HG03060 (cell line): ENCODE results near the gene ZNF70.
"Not testable (repeated sequence)": the region's sequence is repeated elsewhere in the genome, so short reads cannot be mapped to it uniquely, and the experiment has no call there.

Source experiments
- ATAC-seq: cut with Tn5 transposase; IDR thresholded peaks from one replicate; pipeline ENCODE4 v1.9.1; 2021; ENCODE audit warnings: low read depth, moderate number of reproducible peaks; ENCODE audit not compliant: unreplicated experiment

ZNF70 gene

GRCh38 chr22:23760056-23760455 is 9.1 kb upstream of the ZNF70 start:
- no peak for ATAC-seq

- no peak for ATAC-seq
Measured at GRCh38 chr22:23759566-23759965, 8.7 kb upstream of the ZNF70 start.

- no peak for ATAC-seq
Measured at GRCh38 chr22:23756891-23757290, 6.0 kb upstream of the ZNF70 start.

GRCh38 chr22:23755711-23756110 is 4.8 kb upstream of the ZNF70 start:
- ATAC-seq, result no peak

GRCh38 chr22:23754980-23755636 is 4.2 kb upstream of the ZNF70 start:
- no peak for ATAC-seq

- no peak for ATAC-seq
Measured at GRCh38 chr22:23754220-23754919, 3.5 kb upstream of the ZNF70 start, which contains the start of gene VPREB3. Gene VPREB3 (minus strand): TSS chr22:23754425. CDS start chr22:23754363, 62 bp downstream.

DNA sequence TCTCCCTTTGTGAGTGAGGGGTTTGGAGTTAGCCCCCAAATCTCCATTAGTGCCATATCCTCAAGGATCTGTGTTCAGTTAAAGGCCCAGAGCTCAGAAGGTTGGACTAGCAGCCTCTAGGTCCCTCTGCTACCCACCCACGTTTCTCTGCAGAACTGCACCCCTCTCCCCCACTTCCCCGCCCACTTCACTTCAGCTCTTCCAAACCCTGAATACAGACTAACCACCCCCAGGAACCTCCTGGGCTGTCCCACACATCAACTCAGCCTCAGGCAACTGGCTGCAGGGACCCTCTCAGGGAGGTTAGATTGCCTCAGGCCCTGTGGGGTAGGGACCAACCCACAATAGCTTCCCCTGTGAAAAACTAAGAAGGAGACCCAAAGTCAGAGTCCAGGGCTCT is 2.5 kb upstream of the ZNF70 start:
- no peak for ATAC-seq

GRCh38 chr22:23752750-23753149 is 1.8 kb upstream of the ZNF70 start:
- ATAC-seq, result no peak

DNA sequence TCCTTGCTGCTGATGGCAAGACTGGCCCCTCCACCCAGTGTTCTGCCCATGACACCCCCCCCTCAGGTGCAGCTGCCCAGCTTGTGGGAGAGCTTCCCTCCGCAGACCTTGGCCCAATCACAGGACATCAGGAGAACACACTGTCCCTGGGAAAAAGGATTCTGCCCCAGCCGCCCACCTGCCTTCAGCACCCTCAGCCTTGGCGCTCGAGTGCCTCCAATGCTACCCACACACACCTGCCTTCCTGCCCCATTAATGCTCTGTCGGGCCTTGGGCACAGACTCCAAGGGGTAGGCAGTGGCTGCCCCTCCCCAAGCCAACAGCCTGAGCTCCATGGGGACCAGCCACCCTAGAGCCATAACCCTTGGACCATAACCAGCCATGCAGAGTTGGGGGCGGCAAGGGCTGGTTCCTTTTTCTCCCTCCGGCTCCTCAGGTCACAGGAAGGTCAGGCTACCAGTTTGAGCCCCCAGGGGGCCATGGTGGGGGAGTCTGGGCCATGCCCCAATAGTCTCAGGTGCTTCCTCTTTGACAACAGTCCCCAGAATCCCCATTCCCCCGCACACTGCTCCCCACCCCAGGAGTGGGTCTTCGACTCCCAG is 1.3 kb upstream of the ZNF70 start:
- no peak for ATAC-seq

- no peak for ATAC-seq
Measured at GRCh38 chr22:23751441-23751996, 607 bp upstream of the ZNF70 start.

DNA sequence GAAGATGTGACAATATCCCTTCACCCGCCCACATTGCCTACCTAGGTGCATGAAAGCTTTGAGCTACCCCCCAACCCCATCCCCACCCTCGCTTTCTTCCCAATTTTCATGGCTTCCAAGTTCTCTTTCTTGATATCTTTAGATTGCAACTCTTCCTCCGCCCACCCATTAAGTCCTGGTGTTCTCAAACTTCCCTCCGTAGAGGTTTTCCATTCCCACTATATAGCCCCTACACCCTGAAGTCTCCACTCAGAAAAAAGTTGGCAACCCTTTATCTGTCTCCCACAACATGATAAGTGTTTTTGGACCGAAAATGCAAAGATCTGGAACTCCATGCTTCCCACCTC is 572 bp downstream of the ZNF70 start:
- no peak for ATAC-seq

- ATAC-seq, result no peak
Measured at GRCh38 chr22:23749841-23750301, 1.0 kb downstream of the ZNF70 start.

DNA sequence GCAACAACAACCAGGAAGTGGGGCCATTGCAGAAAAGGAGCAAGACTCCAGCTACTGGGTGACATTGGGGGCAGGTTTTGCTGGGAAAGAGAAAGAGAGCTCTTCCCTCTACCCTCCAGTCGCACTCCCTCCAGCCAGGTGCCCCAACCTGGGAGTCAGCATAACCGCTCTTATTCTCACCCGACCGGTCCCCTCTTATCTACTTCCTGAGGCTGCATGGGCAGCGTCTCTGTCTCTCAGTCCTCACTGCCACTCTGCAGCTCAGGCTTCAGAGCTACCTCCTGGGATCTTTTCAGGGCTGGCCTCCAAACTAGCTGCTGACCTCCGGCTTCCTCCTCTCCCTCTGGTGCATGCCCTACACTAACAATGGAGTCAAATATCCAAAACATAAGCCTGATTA is 5.1 kb downstream of the ZNF70 start:
- ATAC-seq, result no peak

DNA sequence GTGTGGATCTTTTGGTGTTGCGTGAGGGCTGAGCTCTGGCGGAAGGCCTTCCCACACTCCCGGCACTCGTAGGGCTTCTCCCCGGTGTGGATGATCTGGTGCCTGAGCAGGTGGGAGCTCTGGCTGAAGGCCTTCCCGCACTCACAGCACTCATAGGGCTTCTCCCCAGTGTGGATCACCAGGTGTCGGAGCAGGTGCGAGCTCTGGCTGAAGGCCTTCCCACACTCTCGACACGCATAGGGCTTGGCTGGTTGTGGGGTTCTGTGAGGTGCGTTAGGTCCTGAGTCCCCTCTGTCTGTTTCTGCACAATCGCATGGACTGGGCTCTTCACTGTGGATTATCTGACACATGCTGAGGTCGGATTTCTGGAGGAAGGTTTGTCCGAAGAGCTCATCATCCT is 6.4 kb downstream of the ZNF70 start:
- ATAC-seq, result no peak

- ATAC-seq, result no peak
Measured at GRCh38 chr22:23744001-23744400, 6.9 kb downstream of the ZNF70 start.

DNA sequence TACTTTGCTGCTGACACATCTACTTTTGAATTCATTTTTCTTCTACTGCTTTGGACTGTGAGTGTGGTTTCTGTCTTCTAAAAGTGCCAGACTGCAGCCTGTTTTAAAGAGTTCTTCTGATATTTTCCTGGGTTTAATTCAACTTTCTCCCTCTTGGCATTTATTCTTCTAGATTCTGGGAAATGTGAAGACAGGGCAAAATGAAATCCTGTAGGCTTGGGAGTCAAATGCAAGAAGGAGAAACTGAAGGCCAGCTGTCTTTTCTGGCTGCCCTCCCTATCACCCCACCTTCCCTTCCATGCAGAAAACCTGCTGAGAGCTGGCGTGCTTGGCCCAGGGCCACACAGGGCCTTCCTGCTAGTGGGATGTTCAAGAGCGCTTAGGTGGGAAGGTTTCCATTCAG is 7.6 kb downstream of the ZNF70 start:
- ATAC-seq, result no peak

GRCh38 chr22:23742505-23743264 is 8.2 kb downstream of the ZNF70 start:
- ATAC-seq, result no peak

DNA sequence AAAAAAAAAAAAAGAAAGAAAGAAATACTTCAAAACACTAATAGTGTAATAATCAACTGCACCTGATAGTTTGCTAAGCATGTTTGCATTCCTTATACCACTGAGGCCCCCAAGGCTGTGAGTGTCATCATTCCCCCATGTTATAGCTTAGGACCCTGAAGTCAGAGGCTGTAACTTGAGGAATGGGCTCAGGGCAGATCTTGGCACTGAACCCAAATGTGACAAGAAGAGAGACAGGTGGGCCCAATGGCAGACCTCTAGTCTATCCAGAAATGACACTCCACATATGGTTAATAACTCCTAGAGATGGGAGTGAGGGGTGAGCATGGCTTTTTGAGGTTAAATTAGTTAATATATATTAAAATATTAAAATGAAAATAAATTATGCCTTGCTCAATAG is 13.2 kb downstream of the ZNF70 start:
- no peak for ATAC-seq

- ATAC-seq, result not testable (repeated sequence)
Measured at GRCh38 chr22:23728108-23728507, 22.8 kb downstream of the ZNF70 start.

GRCh38 chr22:23722724-23723123 is 28.2 kb downstream of the ZNF70 start:
- ATAC-seq, result no peak

DNA sequence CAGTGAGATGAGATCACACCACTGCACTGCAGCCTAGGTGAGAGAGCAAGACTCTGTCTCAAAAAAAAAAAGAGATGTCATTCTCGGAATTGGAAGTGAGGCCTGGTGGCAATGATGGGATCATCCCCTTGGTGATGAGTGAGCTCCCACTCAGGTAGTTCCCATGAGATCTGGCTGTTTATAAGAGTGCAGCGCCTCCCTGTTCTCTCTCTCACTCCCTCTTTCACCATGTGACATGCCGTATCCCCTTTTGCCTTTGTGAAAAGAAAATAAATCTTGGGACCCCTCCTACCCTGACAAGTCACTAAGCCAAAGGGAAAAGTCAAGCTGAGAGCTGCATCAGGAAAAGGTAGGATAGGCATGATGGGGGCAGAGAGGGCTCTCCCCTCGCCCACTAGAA is 28.8 kb downstream of the ZNF70 start:
- no peak for ATAC-seq
